ENCODE measurements around the gene VASP.

Gene VASP

GRCh38 chr19:45506989-45507871 is at the start of gene VASP:
Gene VASP, plus strand, starts transcription at chr19:45507479. Its CDS starts 293 bp downstream, at chr19:45507772.
- peak; percentile 71 for DNase-seq (ENCODE audit: low spot score)

DNA sequence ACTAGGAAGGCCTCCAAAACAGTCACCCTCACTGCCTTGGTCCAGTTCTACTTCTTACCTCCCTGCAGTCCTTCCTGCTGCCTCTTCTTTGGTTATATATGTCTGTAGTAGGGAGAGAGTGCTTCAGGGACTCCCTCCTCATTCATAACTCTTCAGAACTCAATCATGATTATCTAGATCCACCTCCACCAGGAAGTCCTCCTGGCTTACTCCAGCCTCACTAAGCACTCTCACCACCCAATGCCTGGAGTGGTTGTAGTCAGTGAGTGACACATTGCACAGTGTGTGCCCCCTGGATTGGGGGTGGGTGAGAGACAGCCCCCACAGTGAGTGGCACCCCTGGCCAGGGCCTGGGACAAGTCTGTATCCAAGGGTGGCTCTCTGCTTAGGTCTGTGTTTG is 49.5 kb upstream of the VASP start:
- no peak for DNase-seq (ENCODE audit: low spot score)

DNA sequence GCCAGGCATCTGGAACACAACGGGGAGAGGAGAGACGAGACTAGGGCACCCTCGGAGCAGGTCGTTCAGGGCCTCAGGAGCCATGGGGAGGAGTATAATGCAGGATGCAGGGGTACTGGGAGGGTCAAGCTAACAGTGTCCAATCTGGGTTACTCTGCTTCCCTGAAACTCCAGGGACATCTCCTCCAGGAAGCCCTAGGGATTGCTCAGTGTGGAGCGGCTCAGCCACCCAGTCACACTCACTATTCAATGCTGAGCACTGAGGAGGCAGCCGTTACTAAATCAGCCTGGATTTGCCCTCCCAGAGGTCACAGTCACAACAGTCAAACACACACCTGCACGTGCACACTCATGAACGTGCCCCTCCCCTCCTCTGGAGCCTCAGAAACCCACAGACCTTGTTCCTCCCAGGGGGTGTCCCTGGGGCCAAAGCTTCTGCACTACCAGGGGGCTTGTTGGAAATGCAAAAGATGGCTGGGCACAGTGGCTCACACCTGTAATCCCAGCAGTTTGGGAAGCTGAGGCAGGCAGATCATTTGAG is 46.4 kb upstream of the VASP start:
- DNase-seq (ENCODE audit: low spot score) = no peak

DNA sequence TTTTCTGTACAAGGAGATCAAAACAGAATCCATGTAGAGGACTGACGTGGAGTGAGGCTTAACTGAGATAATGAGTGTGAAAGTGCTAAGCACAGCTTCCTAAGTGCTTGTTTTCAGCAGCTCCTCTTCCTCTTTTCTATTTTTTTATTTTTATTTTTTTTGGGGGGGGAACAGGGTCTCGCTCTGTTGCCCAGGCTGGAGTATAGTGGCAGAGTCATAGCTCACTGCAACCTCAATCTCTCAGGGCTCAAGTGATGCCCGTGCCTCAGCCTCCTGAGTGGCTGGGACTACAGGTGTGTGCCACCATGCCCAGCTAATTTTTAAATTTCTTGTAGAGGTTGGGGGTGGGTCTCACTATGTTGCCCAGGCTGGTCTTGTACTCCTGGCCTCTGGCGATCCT is 45.1 kb upstream of the VASP start:
- DNase-seq (ENCODE audit: low spot score) = no peak

DNA sequence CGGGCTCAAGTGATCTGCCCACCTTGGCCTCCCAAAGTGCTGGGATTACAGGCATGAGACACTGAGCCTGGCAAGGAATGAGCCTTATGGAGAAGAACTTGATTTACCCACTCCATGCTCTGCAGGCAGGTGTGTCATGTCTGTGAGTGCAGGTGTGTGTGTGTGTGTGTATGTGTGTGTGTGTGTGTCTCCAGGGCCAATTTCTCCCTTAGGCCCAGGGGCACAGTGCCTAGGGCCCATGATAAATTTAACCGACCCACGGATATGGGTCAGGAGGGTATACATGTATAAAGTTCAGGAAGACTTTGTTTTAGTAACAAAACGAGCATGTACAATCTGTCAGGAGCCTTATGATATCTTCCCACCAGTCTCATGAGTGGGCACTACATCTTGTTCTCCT is 44.0 kb upstream of the VASP start:
- DNase-seq (ENCODE audit: low spot score) = no peak

DNA sequence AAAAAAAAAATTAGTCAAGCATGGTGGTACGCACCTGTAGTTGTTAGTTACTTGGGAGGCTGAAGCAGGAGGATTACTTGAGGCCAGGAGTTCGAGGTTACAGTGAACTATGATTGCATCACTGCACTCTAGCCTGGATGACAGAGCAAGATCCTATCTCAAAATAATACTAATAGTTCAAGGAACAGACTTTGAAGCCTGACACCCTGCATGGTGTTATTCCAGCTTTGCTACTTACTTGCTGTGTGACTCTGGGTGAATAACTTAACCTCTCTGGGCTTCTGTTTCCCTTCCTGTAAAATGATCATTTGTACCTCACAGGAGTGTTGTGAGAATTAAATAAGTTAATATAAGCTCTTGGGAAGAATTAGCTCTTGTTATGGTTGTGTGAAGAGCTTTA is 43.0 kb upstream of the VASP start:
- no peak for DNase-seq (ENCODE audit: low spot score)

DNA sequence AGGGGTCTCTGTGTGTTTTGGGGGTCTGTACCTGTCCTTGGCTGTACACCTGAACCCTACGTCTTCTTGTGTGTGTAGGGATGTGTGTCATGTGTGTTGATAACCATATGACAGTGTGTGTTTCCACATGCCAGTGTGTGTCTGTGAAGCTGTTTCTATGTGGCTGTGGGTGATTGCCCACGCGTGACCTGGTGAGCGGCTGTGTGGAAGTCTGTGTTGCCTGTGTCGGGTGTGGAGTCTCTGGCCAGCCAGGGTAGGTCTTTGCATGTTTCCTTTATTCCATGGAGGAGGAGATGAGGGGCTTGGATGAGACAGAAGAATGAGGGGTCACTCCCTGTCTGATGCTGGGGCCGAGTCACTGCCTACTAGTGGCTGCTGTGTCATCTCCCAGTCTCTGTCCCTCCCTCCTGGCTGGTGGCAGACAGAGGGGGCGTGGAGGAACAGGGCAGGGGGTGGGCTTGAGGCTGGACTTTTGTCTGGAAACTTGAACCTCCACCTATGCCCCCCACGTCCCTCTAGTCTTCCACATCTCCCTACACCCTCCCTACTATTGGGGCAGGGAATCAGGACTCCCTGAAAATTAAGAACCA is 42.3 kb upstream of the VASP start:
- no peak for DNase-seq (ENCODE audit: low spot score)

DNA sequence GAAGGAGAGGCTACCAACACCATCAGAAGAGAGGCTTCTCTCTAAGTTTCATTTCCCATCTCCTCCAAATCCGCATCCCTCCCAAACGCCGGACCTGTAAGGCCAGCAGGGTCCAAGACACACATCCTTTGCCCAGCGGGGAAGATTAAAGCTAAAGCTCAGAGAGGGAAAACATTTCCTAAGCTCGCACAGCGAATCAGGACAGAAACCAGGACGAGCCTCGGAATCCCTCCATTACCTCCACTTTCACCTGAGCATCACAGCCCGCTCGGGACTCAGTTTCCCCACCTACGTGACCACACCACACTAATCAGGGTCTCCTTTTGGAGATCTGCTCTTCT is 40.2 kb upstream of the VASP start:
- DNase-seq (ENCODE audit: low spot score) = peak; percentile 28

- DNase-seq (ENCODE audit: low spot score) = peak; percentile 96
These were observed 39.7 kb upstream of the VASP start, which contains the start of gene FOSB for GRCh38 chr19:45467456-45468158. Gene FOSB, plus strand, starts transcription at chr19:45467996. Its CDS starts 591 bp downstream, at chr19:45468587.

DNA sequence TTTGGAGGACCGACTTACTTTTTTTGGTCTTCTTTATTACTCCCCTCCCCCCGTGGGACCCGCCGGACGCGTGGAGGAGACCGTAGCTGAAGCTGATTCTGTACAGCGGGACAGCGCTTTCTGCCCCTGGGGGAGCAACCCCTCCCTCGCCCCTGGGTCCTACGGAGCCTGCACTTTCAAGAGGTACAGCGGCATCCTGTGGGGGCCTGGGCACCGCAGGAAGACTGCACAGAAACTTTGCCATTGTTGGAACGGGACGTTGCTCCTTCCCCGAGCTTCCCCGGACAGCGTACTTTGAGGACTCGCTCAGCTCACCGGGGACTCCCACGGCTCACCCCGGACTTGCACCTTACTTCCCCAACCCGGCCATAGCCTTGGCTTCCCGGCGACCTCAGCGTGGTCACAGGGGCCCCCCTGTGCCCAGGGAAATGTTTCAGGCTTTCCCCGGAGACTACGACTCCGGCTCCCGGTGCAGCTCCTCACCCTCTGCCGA is 39.1 kb upstream of the VASP start:
- DNase-seq (ENCODE audit: low spot score) = no peak

GRCh38 chr19:45468803-45469131 is 38.5 kb upstream of the VASP start:
- DNase-seq (ENCODE audit: low spot score) = no peak

DNA sequence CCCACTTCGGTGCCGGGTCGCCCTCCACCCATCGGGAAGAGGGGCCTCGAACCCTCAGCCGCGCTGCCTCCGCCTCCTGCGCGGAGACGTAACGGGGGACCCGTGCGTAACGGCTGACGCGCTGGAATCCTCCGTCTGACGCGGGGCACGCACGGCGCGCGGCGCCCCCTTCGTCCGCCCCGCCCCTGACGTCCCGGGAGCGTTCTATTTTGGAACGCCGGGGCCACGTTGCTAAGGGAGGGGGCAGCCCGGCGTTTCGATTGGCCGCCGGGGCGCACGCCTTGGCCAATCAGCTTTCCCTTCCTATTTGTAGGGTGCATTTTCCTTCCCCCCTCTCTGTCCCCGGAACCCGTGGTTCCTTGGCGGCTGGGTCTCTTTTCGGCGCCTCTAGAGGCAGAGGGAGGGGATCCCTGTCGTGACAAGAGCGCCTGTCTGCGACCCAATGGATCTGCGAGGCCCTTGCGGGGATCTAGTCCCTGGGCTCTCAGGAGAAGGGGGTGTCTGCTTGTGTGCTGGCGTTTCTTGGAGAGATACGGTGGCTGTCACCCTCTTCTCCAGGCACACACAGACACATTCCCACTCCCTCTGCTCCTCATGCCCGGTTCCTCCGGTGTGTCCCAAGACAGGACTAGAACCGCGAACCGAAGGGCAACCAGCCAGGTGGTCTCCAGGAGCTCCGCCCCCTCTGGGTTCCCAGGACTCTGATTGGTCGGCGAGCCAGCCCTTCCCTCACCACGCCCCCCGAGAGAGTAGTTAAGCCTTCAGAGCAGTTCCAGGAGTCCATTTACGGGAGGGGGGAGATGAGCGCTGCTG is 37.9 kb upstream of the VASP start:
- peak; percentile 78 for DNase-seq (ENCODE audit: low spot score)

GRCh38 chr19:45469945-45470761 is 37.1 kb upstream of the VASP start:
- DNase-seq (ENCODE audit: low spot score) = no peak

DNA sequence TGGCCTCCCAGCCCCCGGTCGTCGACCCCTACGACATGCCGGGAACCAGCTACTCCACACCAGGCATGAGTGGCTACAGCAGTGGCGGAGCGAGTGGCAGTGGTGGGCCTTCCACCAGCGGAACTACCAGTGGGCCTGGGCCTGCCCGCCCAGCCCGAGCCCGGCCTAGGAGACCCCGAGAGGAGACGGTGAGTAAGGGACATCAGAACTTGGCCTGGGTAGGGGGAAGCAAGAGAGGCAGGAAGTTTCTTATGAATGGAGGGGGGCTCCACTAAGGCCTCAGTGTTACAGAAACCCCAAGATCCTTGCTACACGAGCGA is 36.6 kb upstream of the VASP start:
- DNase-seq (ENCODE audit: low spot score) = no peak

- no peak for DNase-seq (ENCODE audit: low spot score)
These were observed 36.0 kb upstream of the VASP start for GRCh38 chr19:45471111-45471930.

DNA sequence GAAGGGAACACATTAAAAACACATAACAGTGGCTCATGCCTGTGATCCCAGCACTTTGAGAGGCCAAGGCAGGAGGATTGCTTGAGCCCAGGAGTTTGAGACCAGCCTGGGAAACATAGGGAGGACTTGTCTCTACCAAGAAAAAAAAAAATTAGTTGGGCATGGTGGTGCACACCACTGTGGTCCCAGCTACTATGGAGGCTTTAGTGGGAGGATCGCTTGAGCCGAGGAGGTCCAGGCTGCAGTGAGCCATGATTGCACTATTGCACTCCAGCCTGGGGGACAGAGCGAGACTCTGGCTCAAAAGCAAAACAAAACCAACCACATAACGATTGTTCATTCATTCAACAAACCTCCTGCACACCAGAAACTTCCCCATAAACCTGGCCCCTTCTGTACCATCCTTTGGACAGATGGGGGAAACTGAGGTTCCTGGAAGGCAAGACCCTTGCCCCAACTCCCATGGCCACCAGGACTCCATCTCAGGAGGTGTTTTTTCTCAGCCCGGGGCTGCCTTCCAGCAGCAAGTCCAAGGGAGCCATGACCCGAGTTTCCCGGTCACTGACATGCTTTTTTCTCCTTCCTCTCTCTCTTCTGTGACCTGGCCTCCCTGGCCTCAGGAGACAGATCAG is 35.2 kb upstream of the VASP start:
- no peak for DNase-seq (ENCODE audit: low spot score)

GRCh38 chr19:45472563-45473366 is 34.5 kb upstream of the VASP start:
- DNase-seq (ENCODE audit: low spot score) = no peak

DNA sequence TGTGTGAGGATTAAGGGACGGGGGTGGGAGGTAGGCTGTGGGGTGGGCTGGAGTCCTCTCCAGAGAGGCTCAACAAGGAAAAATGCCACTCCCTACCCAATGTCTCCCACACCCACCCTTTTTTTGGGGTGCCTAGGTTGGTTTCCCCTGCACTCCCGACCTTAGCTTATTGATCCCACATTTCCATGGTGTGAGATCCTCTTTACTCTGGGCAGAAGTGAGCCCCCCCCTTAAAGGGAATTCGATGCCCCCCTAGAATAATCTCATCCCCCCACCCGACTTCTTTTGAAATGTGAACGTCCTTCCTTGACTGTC is 34.0 kb upstream of the VASP start:
- no peak for DNase-seq (ENCODE audit: low spot score)
